Heart left ventricle (tissue), 16 donors: ENCODE results near the gene LHFPL4. TPM values are rescaled to one million over a fixed set of nuclear protein-coding genes. Genes with fewer than 3 reads are reported as not detected.
"Not testable (repeated sequence)": the region's sequence is repeated elsewhere in the genome, so short reads cannot be mapped to it uniquely, and the experiment has no call there.

Source experiments
- ATAC-seq, 4 donors: fragments of 200-7000 bp; cut with Tn5 transposase; one replicate each; pipeline ENCODE4 v1.9.1; 2020 to 2022; ENCODE audit warnings: moderate library complexity in 4 of 4, mild to moderate bottlenecking in 3 of 4, moderate number of reproducible peaks in 1 of 4
- DNase-seq, 5 donors: peaks; one replicate each; pipeline ENCODE4 v3.0.0-alpha.2; 2020
- H3K27ac ChIP-seq, 12 donors: fragments of 200-600 bp; sonication (generic) in 4 of 12; one replicate each; pipeline versions ENCODE4 v1.5.0 to v1.8.0; 2016 to 2022; ENCODE audit warnings: mild to moderate bottlenecking in 2 of 12
- H3K27me3 ChIP-seq, 9 donors: fragments of 200-600 bp; sonication (generic) in 2 of 9; one replicate each; pipeline versions ENCODE4 v1.5.1 to v1.8.0; 2016 to 2022; ENCODE audit warnings: mild to moderate bottlenecking in 3 of 9
- H3K36me3 ChIP-seq, 9 donors: fragments of 200-600 bp; sonication (generic) in 2 of 9; one replicate each; pipeline versions ENCODE4 v1.5.0 to v1.8.0; 2018 to 2022; ENCODE audit warnings: mild to moderate bottlenecking in 2 of 9
- H3K4me1 ChIP-seq, 12 donors: fragments of 200-600 bp; sonication (generic) in 4 of 12; one replicate each; pipeline versions ENCODE4 v1.5.0 to v1.8.0; 2016 to 2022; ENCODE audit warnings: mild to moderate bottlenecking in 3 of 12
- H3K4me3 ChIP-seq, 12 donors: fragments of 200-600 bp; sonication (generic) in 4 of 12; one replicate each; pipeline versions ENCODE4 v1.5.0 to v1.8.0; 2017 to 2022; ENCODE audit warnings: mild to moderate bottlenecking in 9 of 12, moderate library complexity in 4 of 12
- H3K9me3 ChIP-seq, 12 donors: fragments of 200-600 bp; sonication (generic) in 4 of 12; one replicate each; pipeline versions ENCODE4 v1.5.0 to v1.8.0; 2016 to 2022; ENCODE audit warnings: mild to moderate bottlenecking in 1 of 12
- CTCF ChIP-seq, 12 donors: fragments of 200-600 bp; sonication (generic) in 4 of 12; IDR thresholded peaks; one replicate each; pipeline versions ENCODE4 v1.5.0 to v1.8.0; 2018 to 2022; ENCODE audit warnings: antibody characterized with exemption in 12 of 12, mild to moderate bottlenecking in 5 of 12
- POLR2A ChIP-seq, 2 donors: fragments of 450-650 bp; IDR thresholded peaks; one replicate each; pipeline ENCODE4 v1.6.1; 2017; ENCODE audit warnings: antibody characterized with exemption in 2 of 2, mild to moderate bottlenecking in 2 of 2, moderate library complexity in 2 of 2
- WGBS, 4 donors: extraction: QIAGEN DNeasy Blood & Tissue Kit in 2 of 4; methylation state at CpG; one replicate each; pipeline versions ENCODE4 v1.1.5 to v1.1.7; 2013 to 2018; 5-methylcytosine and 5-hydroxymethylcytosine counted together
- intact Hi-C, 10 donors: fragments of 100-400 bp; cut with DNase I; formaldehyde crosslinking; loops; one replicate each; pipeline versions ENCODE4 v1.11.1 to v1.14.2; 2022
- long read RNA-seq, 3 donors: library from polyadenylated mRNA; unstranded; transcript quantifications; one replicate each; pipeline ENCODE4 v2.0.0, GENCODE V29; 2020 to 2021
- polyA plus RNA-seq, 2 donors: library from polyadenylated mRNA; stranded (reverse); fragments of 200-250 nt; gene quantifications; one replicate each; pipeline ENCODE4 v1.2.3, GENCODE V29; 2013
- total RNA-seq, 9 donors: library from RNA; depleted of rRNA in 2 of 9; stranded (reverse); fragments of >200 nt in 2 of 9; fragmentation: NEBNext Ultra II Directional in 3 of 9; extraction: Animal tissue kit (Norgen Biotek cat#: 25700) in 3 of 9; gene quantifications; one replicate each; pipeline versions ENCODE4 v1.1.0 to v1.2.4, GENCODE V29; 2016 to 2023
- donor health status: ischemic (EF 13 %, LVEDD 7.1; RV severe dilation, severe dysfunction).
- donor health status: healthy with polysubstance abuse.
- donor health status: DM: no; HTN: yes; CAD: no.
- donor health status: DM: no; HTN: no; CAD: no.
- donor health status: ischemic (EF 25% LVEDD 6.9; RV normal size, moderate dysfunction).
- donor health status: ischemic (EF 25% LVEDD 5.7; RV mildly dilated, moderate dysfunction).
- donor health status: healthy.
- donor health status: DM: yes; HTN: yes; CAD: no.
- donor health status: ischemic (EF 35%, LVEDD 5.7; RV mildly dilated, moderate dysfunction).
- donor health status: nonischemic (EF 11% LVEDD 7.7; RV severe dilation, severe dysfunction).
- donor health status: DM: yes; HTN: yes; CAD: no.
- donor health status: PGD.
- donor health status: ischemic (EF 29% LVEDD 5.4; RV normal size, mild dysfunction).
- donor health status: nonischemic (EF 23%, LVEDD 6.1; RV moderate dilation, normal function).

Gene LHFPL4
- under 1 TPM in 1 of 9 donors, not detected in 8; 0.08 TPM for total RNA-seq
- not detected for polyA plus RNA-seq
- long read RNA-seq, donor 1 = 0 reads
- long read RNA-seq, donor 2, partial matches to known transcripts = 0 of 1 reads
- long read RNA-seq, donor 2, other reads (novel, unspliced or antisense) = 1 of 1 reads
- long read RNA-seq, donor 3 = 0 reads

- Histone ChIP-seq H3K4me3 (peak within 1 kb of the TSS in 1 of 12 donors; percentile 14), H3K9me3 (no peaks in the 10 kb centered on the region), H3K4me1 (peaks cover 0 to 10% (median 0%) of the 10 kb centered on the region in 12 donors), H3K27ac (no peak within 1 kb of the TSS), H3K27me3 (peaks cover 10 to 66% (median 32%) of the 10 kb centered on the region in 9 donors), H3K36me3 (no peaks in the 10 kb centered on the region)
- WGBS, 4 donors = 2 to 3% (median 2%) methylated on average over 14 to 75 of the region's 75 CpGs
- DNase-seq (no peak), ATAC-seq (no peak)
- intact Hi-C loops = no loop called here
- no peak for TF ChIP-seq POLR2A (IDR thresholded peaks at IDR 0.05)
- TF ChIP-seq CTCF (IDR thresholded peaks at IDR 0.05) = no peak
These were observed at the start of gene LHFPL4 for GRCh38 chr3:9553021-9553947. TSS of gene LHFPL4 (minus strand) at chr3:9553822. CDS start at chr3:9552679, 1,143 bp downstream.

- Histone ChIP-seq H3K4me1 (peaks cover 0 to 7% (median 0%) of the 10 kb centered on the region in 12 donors), H3K9me3 (peaks cover 0 to 26% (median 14%) of the 10 kb centered on the region in 12 donors), H3K27ac (no peak overlapping the region), H3K4me3 (no peak overlapping the region), H3K27me3 (peaks cover 0 to 13% (median 5%) of the 10 kb centered on the region in 9 donors), H3K36me3 (no peaks in the 10 kb centered on the region)
- ATAC-seq (no peak), DNase-seq (peak in 1 of 5 donors; percentile 25)
- TF ChIP-seq POLR2A (IDR thresholded peaks at IDR 0.05) (no peak), CTCF (IDR thresholded peaks at IDR 0.05) (no peak)
- intact Hi-C loops = no loop called here
- WGBS, 4 donors = 78 to 88% (median 80%) methylated on average over 4 of the region's 4 CpGs
These were observed 49.0 kb upstream of the LHFPL4 start for GRCh38 chr3:9602620-9603019.

- Histone ChIP-seq H3K4me3 (peak overlapping the region in 9 of 12 donors; percentile 7 to 42 (median 29)), H3K9me3 (peaks cover 0 to 26% (median 12%) of the 10 kb centered on the region in 12 donors), H3K27me3 (peaks cover 0 to 13% (median 5%) of the 10 kb centered on the region in 9 donors), H3K27ac (peak overlapping the region in 6 of 12 donors; percentile 30 to 66 (median 48))
- H3K36me3 ChIP-seq, intact Hi-C loops, H3K4me1 ChIP-seq, DNase-seq: not testable (repeated sequence)
- WGBS, 4 donors = 69 to 87% (median 74%) methylated on average over 20 to 24 of the region's 24 CpGs
- ATAC-seq = peak in 1 of 4 donors; percentile 12
These were observed 47.5 kb upstream of the LHFPL4 start for GRCh38 chr3:9601006-9601581.

DNA sequence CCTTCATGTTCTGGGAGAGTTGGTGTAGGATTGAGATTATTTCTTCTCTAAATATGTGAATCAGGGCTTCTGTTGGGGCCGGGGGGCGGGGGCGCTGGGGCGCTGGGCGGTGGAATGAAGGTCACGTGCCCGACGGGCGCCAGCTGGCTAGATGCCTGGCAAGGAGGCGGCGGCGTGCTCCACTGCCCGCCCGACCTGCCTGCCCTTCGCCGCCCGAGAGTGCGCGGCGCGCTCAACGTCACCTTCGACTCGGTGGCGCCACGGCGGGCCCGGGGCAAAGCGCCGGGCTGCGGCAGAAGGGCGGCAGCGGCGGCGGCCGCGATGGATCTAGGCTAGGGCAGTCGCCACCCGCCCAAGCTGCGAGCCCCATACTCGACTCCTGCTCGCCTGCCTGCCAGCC is 47.0 kb upstream of the LHFPL4 start:
- Histone ChIP-seq H3K36me3 (no peaks in the 10 kb centered on the region), H3K9me3 (peaks cover 0 to 26% (median 9%) of the 10 kb centered on the region in 12 donors), H3K27ac (peak overlapping the region in 7 of 12 donors; percentile 17 to 66 (median 47)), H3K4me3 (peak overlapping the region in 9 of 12 donors; percentile 7 to 42 (median 29)), H3K4me1 (peaks cover 0 to 7% (median 0%) of the 10 kb centered on the region in 12 donors), H3K27me3 (peaks cover 0 to 13% (median 5%) of the 10 kb centered on the region in 9 donors)
- ATAC-seq = peak in 3 of 4 donors; percentile 84 to 97 (median 88)
- peak; percentile 51 to 74 (median 72) for DNase-seq
- TF ChIP-seq CTCF (IDR thresholded peaks at IDR 0.05) (peak in 1 of 12 donors; percentile 11), POLR2A (IDR thresholded peaks at IDR 0.05) (no peak)
- intact Hi-C loops = no loop called here
- WGBS, 4 donors = 3 to 7% (median 3%) methylated on average over 23 to 42 of the region's 42 CpGs
